Trophoblast cell (in vitro differentiated cells and primary cell): ENCODE measurements around the gene MKX.

Experiments used
- DNase-seq, 2 donors: peaks; one replicate each; pipeline ENCODE4 v3.0.0-alpha.2; 2016
- H2AFZ ChIP-seq: 2 replicates; pipeline ENCODE4 v1.6.1; 2013; ENCODE audit warnings: low read length, moderate library complexity, mild to moderate bottlenecking; ENCODE audit not compliant: insufficient read depth, poor library complexity
- H2AK5ac ChIP-seq: 2 replicates; pipeline ENCODE4 v1.6.1; 2013; ENCODE audit warnings: mild to moderate bottlenecking, low read length
- H2BK120ac ChIP-seq: 2 replicates; pipeline ENCODE4 v1.6.1; 2013; ENCODE audit warnings: low read length, mild to moderate bottlenecking, moderate library complexity; ENCODE audit not compliant: insufficient read depth, poor library complexity
- H2BK12ac ChIP-seq: 2 replicates; pipeline ENCODE4 v1.6.1; 2013; ENCODE audit warnings: mild to moderate bottlenecking, low read length, moderate library complexity
- H2BK5ac ChIP-seq: 2 replicates; pipeline ENCODE4 v1.6.1; 2013; ENCODE audit warnings: low read length, low read depth, moderate library complexity, mild to moderate bottlenecking; ENCODE audit not compliant: poor library complexity
- H3K14ac ChIP-seq: 2 replicates; pipeline ENCODE4 v1.6.1; 2013; ENCODE audit warnings: mild to moderate bottlenecking, low read length
- H3K18ac ChIP-seq: 2 replicates; pipeline ENCODE4 v1.6.1; 2013; ENCODE audit warnings: mild to moderate bottlenecking, low read length
- H3K23ac ChIP-seq: 2 replicates; pipeline ENCODE4 v1.6.1; 2013; ENCODE audit warnings: low read length
- H3K27ac ChIP-seq: 2 replicates; pipeline ENCODE4 v1.5.1; 2013; ENCODE audit warnings: low read depth, mild to moderate bottlenecking, inconsistent platforms, low read length, moderate library complexity
- H3K27me3 ChIP-seq: 2 replicates; pipeline ENCODE4 v1.6.1; 2013; ENCODE audit warnings: inconsistent platforms, mild to moderate bottlenecking, low read length, moderate library complexity; ENCODE audit not compliant: insufficient read depth
- H3K36me3 ChIP-seq, 2 experiments: 1 replicate in 1 of 2; 2 replicates in 1 of 2; pipeline ENCODE4 v1.6.1; 2013; ENCODE audit warnings: low read length in 2 of 2, mild to moderate bottlenecking in 2 of 2, moderate library complexity in 1 of 2; ENCODE audit not compliant: insufficient read depth in 2 of 2, control insufficient read depth in 1 of 2
- H3K4ac ChIP-seq: 2 replicates; pipeline ENCODE4 v1.6.1; 2013; ENCODE audit warnings: low read depth, mild to moderate bottlenecking, low read length, moderate library complexity
- H3K4me1 ChIP-seq, 2 experiments: 1 replicate in 1 of 2; 2 replicates in 1 of 2; pipeline ENCODE4 v1.6.1; 2013; ENCODE audit warnings: low read length in 2 of 2, mild to moderate bottlenecking in 2 of 2, moderate library complexity in 1 of 2; ENCODE audit not compliant: insufficient read depth in 2 of 2, control insufficient read depth in 1 of 2
- H3K4me2 ChIP-seq: 2 replicates; pipeline ENCODE4 v1.6.1; 2013; ENCODE audit warnings: inconsistent platforms, mild to moderate bottlenecking, low read length, moderate library complexity
- H3K4me3 ChIP-seq: 2 replicates; pipeline ENCODE4 v1.5.1; 2013; ENCODE audit warnings: mild to moderate bottlenecking, low read depth, low read length, inconsistent platforms
- H3K79me1 ChIP-seq: one replicate; pipeline ENCODE4 v1.6.1; 2013; ENCODE audit warnings: low read length
- H3K79me2 ChIP-seq: 2 replicates; pipeline ENCODE4 v1.6.1; 2013; ENCODE audit warnings: low read length, mild to moderate bottlenecking; ENCODE audit not compliant: control insufficient read depth, insufficient read depth, poor library complexity
- H3K9ac ChIP-seq: 2 replicates; pipeline ENCODE4 v1.6.1; 2013; ENCODE audit warnings: mild to moderate bottlenecking, low read length
- H3K9me3 ChIP-seq: 2 replicates; pipeline ENCODE4 v1.6.1; 2013; ENCODE audit warnings: low read depth, mild to moderate bottlenecking, control low read depth, inconsistent platforms, low read length; ENCODE audit not compliant: insufficient read depth
- H4K12ac ChIP-seq: 2 replicates; pipeline ENCODE4 v1.6.1; 2013; ENCODE audit warnings: low read depth, mild to moderate bottlenecking, low read length, moderate library complexity
- H4K8ac ChIP-seq: 2 replicates; pipeline ENCODE4 v1.6.1; 2013; ENCODE audit warnings: low read depth, mild to moderate bottlenecking, low read length, moderate library complexity
- H4K91ac ChIP-seq: one replicate; pipeline ENCODE4 v1.6.1; 2013; ENCODE audit warnings: low read depth, mild to moderate bottlenecking, low read length, moderate library complexity
- WGBS: extraction: QIAGEN DNeasy Blood & Tissue Kit; methylation state at CpG from one replicate; pipeline ENCODE4 v1.1.7; 2013; ENCODE audit warnings: missing lambda C conversion rate; ENCODE audit not compliant: insufficient read length, insufficient coverage; ENCODE audit errors: extremely low coverage; 5-methylcytosine and 5-hydroxymethylcytosine counted together

Gene MKX

GRCh38 chr10:27783660-27784059 is 38.0 kb upstream of the MKX start:
- H3K4me1 ChIP-seq: no peaks in the 10 kb centered on the region
- no peaks in the 10 kb centered on the region for H3K27me3 ChIP-seq

GRCh38 chr10:27779462-27780015 is 33.9 kb upstream of the MKX start:
- Histone ChIP-seq H3K9ac (no peak overlapping the region), H3K4me1 (no peaks in the 10 kb centered on the region), H3K27me3 (no peaks in the 10 kb centered on the region), H3K4me2 (no peak overlapping the region), H3K36me3 (no peaks in the 10 kb centered on the region), H4K8ac (no peak overlapping the region), H4K91ac (no peak overlapping the region), H3K79me2 (no peaks in the 10 kb centered on the region), H3K79me1 (no peaks in the 10 kb centered on the region), H3K14ac (no peak overlapping the region), H3K27ac (no peak overlapping the region), H2BK120ac (no peak overlapping the region), H3K18ac (no peak overlapping the region), H3K23ac (no peak overlapping the region), H2BK5ac (no peak overlapping the region), H2BK12ac (no peak overlapping the region), H2AFZ (no peak overlapping the region), H3K4ac (no peak overlapping the region), H3K9me3 (no peaks in the 10 kb centered on the region), H3K4me3 (no peak overlapping the region), H4K12ac (no peak overlapping the region), H2AK5ac (no peak overlapping the region)
- WGBS: no CpG with 5 or more reads among the region's 9 CpGs
- DNase-seq: peak; percentile 20 to 39

More at GRCh38 chr10:27783660-27784059, 38.0 kb upstream of the MKX start:
- Histone ChIP-seq H3K9ac (no peak overlapping the region), H3K23ac (no peak overlapping the region), H2BK120ac (no peak overlapping the region), H4K91ac (no peak overlapping the region), H3K14ac (no peak overlapping the region), H3K9me3 (no peaks in the 10 kb centered on the region), H3K27ac (no peak overlapping the region), H3K4me3 (no peak overlapping the region), H2AK5ac (no peak overlapping the region), H3K4me2 (no peak overlapping the region), H2AFZ (no peak overlapping the region), H3K4ac (no peak overlapping the region), H3K18ac (no peak overlapping the region), H3K79me2 (no peaks in the 10 kb centered on the region), H3K79me1 (no peaks in the 10 kb centered on the region), H4K8ac (no peak overlapping the region), H4K12ac (no peak overlapping the region), H3K36me3 (no peaks in the 10 kb centered on the region), H2BK12ac (no peak overlapping the region), H2BK5ac (no peak overlapping the region)
- peak; percentile 61 to 69 for DNase-seq
- no CpG with 5 or more reads among the region's 1 CpG for WGBS

- Histone ChIP-seq H2BK5ac (no peak overlapping the region), H3K4ac (no peak overlapping the region), H3K4me1 (no peaks in the 10 kb centered on the region), H3K79me1 (no peaks in the 10 kb centered on the region), H4K8ac (no peak overlapping the region), H3K27me3 (no peaks in the 10 kb centered on the region), H3K4me3 (no peak overlapping the region), H2AK5ac (no peak overlapping the region), H3K9ac (no peak overlapping the region), H3K23ac (no peak overlapping the region), H4K12ac (no peak overlapping the region), H3K4me2 (peak overlapping the region; percentile 22), H3K27ac (no peak overlapping the region), H2BK12ac (no peak overlapping the region), H2BK120ac (no peak overlapping the region), H4K91ac (no peak overlapping the region), H3K9me3 (no peaks in the 10 kb centered on the region), H3K14ac (no peak overlapping the region), H3K18ac (no peak overlapping the region), H3K79me2 (no peaks in the 10 kb centered on the region), H3K36me3 (no peaks in the 10 kb centered on the region), H2AFZ (no peak overlapping the region)
- WGBS: no CpG with 5 or more reads among the region's 2 CpGs
- no peak for DNase-seq
Observed at GRCh38 chr10:27774831-27775230, 29.2 kb upstream of the MKX start.

- no peak overlapping the region for H2BK120ac ChIP-seq
- no peak overlapping the region for H3K23ac ChIP-seq
- H3K4me3 ChIP-seq: no peak overlapping the region
- no peak overlapping the region for H2BK12ac ChIP-seq
- H4K91ac ChIP-seq: no peak overlapping the region
- no peaks in the 10 kb centered on the region for H3K36me3 ChIP-seq
- H3K9me3 ChIP-seq: no peaks in the 10 kb centered on the region
- H2BK5ac ChIP-seq: no peak overlapping the region
- H2AK5ac ChIP-seq: no peak overlapping the region
- H4K12ac ChIP-seq: no peak overlapping the region
- no peak overlapping the region for H4K8ac ChIP-seq
- no peak overlapping the region for H3K9ac ChIP-seq
- no peaks in the 10 kb centered on the region for H3K27me3 ChIP-seq
- H3K4me1 ChIP-seq: no peaks in the 10 kb centered on the region
- H3K79me1 ChIP-seq: no peaks in the 10 kb centered on the region
- no CpG with 5 or more reads among the region's 4 CpGs for WGBS
- no peak for DNase-seq
- no peak overlapping the region for H3K14ac ChIP-seq
- no peak overlapping the region for H3K27ac ChIP-seq
- no peak overlapping the region for H3K4me2 ChIP-seq
- no peak overlapping the region for H2AFZ ChIP-seq
- no peaks in the 10 kb centered on the region for H3K79me2 ChIP-seq
- no peak overlapping the region for H3K18ac ChIP-seq
- H3K4ac ChIP-seq: no peak overlapping the region
Observed at GRCh38 chr10:27771231-27771630, 25.6 kb upstream of the MKX start.
